HepG2 (cell line): ENCODE measurements around the gene C20orf204. TPM values are rescaled to one million over a fixed set of nuclear protein-coding genes. Genes with fewer than 3 reads are reported as not detected.
A peak's percentile ranks its signal among the peaks of the same experiment; 100 is the strongest.

Source experiments
- CEBPB ChIP-seq: IDR thresholded peaks from 2 replicates; pipeline ENCODE4 v1.6.1; 2011; ENCODE audit warnings: low read depth, low read length, improper control_type of control experiment, borderline replicate concordance
- EHMT2 ChIP-seq: fragments of 200-600 bp; sonication (generic); IDR thresholded peaks from 2 replicates; pipeline ENCODE4 v1.7.0; 2017; ENCODE audit warnings: antibody characterized with exemption, low read depth, low read length, borderline replicate concordance
- ESRRA ChIP-seq: sonication (generic); formaldehyde crosslinking; IDR thresholded peaks from 2 replicates; pipeline ENCODE4 v1.5.1; 2020; ENCODE audit warnings: mild to moderate bottlenecking, low read depth, missing genetic modification reagents
- FOXJ3 ChIP-seq: sonication (generic); formaldehyde crosslinking; IDR thresholded peaks from 2 replicates; pipeline ENCODE4 v1.4.0; 2020; ENCODE audit warnings: missing genetic modification reagents, mild to moderate bottlenecking, borderline replicate concordance
- FOXP4 ChIP-seq: sonication (generic); formaldehyde crosslinking; IDR thresholded peaks from 2 replicates; pipeline ENCODE4 v1.4.0; 2020; ENCODE audit warnings: missing genetic modification reagents
- ISL2 ChIP-seq: sonication (generic); formaldehyde crosslinking; IDR thresholded peaks from 2 replicates; pipeline ENCODE4 v1.5.0; 2020; ENCODE audit warnings: missing genetic modification reagents
- NR2F6 ChIP-seq, 2 experiments: IDR thresholded peaks; 2 replicates each; pipeline ENCODE4 v1.6.1; 2016; ENCODE audit warnings: antibody characterized with exemption in 1 of 2, mild to moderate bottlenecking in 1 of 2
- RBAK ChIP-seq: sonication (generic); formaldehyde crosslinking; IDR thresholded peaks from 2 replicates; pipeline ENCODE4 v1.5.1; 2020; ENCODE audit warnings: mild to moderate bottlenecking, missing genetic modification reagents
- TMF1 ChIP-seq: sonication (generic); formaldehyde crosslinking; IDR thresholded peaks from 2 replicates; pipeline ENCODE4 v1.8.1; 2022; ENCODE audit warnings: low read depth, missing genetic modification reagents
- ZBTB14 ChIP-seq: sonication (generic); formaldehyde crosslinking; IDR thresholded peaks from 2 replicates; pipeline ENCODE4 v1.4.0; 2020; ENCODE audit warnings: missing genetic modification reagents
- ZNF138 ChIP-seq: sonication (generic); formaldehyde crosslinking; IDR thresholded peaks from 2 replicates; pipeline ENCODE4 v1.5.0; 2020; ENCODE audit warnings: mild to moderate bottlenecking, low read depth, missing genetic modification reagents
- ZNF263 ChIP-seq: sonication (generic); formaldehyde crosslinking; IDR thresholded peaks from 2 replicates; pipeline ENCODE4 v1.4.0; 2020; ENCODE audit warnings: missing genetic modification reagents
- ZNF317 ChIP-seq: sonication (generic); formaldehyde crosslinking; IDR thresholded peaks from 2 replicates; pipeline ENCODE4 v1.5.0; 2020; ENCODE audit warnings: mild to moderate bottlenecking, missing genetic modification reagents
- ZNF546 ChIP-seq: sonication (generic); formaldehyde crosslinking; conservative IDR thresholded peaks from 2 replicates; pipeline ENCODE4 v1.8.1; 2023; ENCODE audit warnings: mild to moderate bottlenecking, missing genetic modification reagents
- ZNF550 ChIP-seq: sonication (generic); formaldehyde crosslinking; IDR thresholded peaks from 2 replicates; pipeline ENCODE4 v1.4.0; 2020; ENCODE audit warnings: mild to moderate bottlenecking, missing genetic modification reagents, borderline replicate concordance
- ZNF556 ChIP-seq: sonication (generic); formaldehyde crosslinking; IDR thresholded peaks from 2 replicates; pipeline ENCODE4 v1.4.0; 2020; ENCODE audit warnings: mild to moderate bottlenecking, missing genetic modification reagents, borderline replicate concordance
- ZNF644 ChIP-seq: IDR thresholded peaks from 2 replicates; pipeline ENCODE4 v1.6.1; 2016; ENCODE audit warnings: low read depth
- ZNF746 ChIP-seq: sonication (generic); formaldehyde crosslinking; IDR thresholded peaks from 2 replicates; pipeline ENCODE4 v1.8.0; 2022; ENCODE audit warnings: mild to moderate bottlenecking, missing genetic modification reagents
- polyA plus RNA-seq, 8 experiments: library from polyadenylated mRNA; depleted of rRNA in 3 of 8; stranded (reverse) in 7 of 8; unstranded in 1 of 8; fragments of >200 nt; fragmentation: Illumina TruSeq in 4 of 8; extraction: Trizol in 4 of 8; gene quantifications; 2 replicates each; pipeline versions ENCODE4 v1.2.1 to v1.2.3, GENCODE V29; 2011 to 2016; ENCODE audit warnings: low read depth in 4 of 8, missing spikeins in 1 of 8, mixed read lengths in 1 of 8; ENCODE audit not compliant: insufficient read depth in 1 of 8
- total RNA-seq, 5 experiments: library from RNA; depleted of rRNA; stranded (reverse); fragments of >200 nt; fragmentation: Illumina TruSeq; extraction: Trizol; gene quantifications; 2 replicates each; pipeline ENCODE4 v1.2.3, GENCODE V29; 2016; ENCODE audit warnings: low read depth in 1 of 5
- TF ChIP-seq, protein P1 (sequence below): sonication (generic); formaldehyde crosslinking; IDR thresholded peaks from 2 replicates; pipeline ENCODE4 v1.5.0; 2020; ENCODE audit warnings: mild to moderate bottlenecking, missing genetic modification reagents
- TF ChIP-seq, protein P2 (sequence below): sonication (generic); formaldehyde crosslinking; conservative IDR thresholded peaks from 2 replicates; pipeline ENCODE4 v1.8.0; 2022; ENCODE audit warnings: missing genetic modification reagents
- TF ChIP-seq, protein P3 (sequence below): sonication (generic); formaldehyde crosslinking; IDR thresholded peaks from 2 replicates; pipeline ENCODE4 v1.5.0; 2020; ENCODE audit warnings: missing genetic modification reagents

The C20orf204 gene
- total and polyA plus RNA-seq, 2 of the 13 experiments (the other 11 are each of a cell fraction or from before 2014, with no cell fraction given), result 22.1 to 80.0 TPM

- TF ChIP-seq, protein P1, sequence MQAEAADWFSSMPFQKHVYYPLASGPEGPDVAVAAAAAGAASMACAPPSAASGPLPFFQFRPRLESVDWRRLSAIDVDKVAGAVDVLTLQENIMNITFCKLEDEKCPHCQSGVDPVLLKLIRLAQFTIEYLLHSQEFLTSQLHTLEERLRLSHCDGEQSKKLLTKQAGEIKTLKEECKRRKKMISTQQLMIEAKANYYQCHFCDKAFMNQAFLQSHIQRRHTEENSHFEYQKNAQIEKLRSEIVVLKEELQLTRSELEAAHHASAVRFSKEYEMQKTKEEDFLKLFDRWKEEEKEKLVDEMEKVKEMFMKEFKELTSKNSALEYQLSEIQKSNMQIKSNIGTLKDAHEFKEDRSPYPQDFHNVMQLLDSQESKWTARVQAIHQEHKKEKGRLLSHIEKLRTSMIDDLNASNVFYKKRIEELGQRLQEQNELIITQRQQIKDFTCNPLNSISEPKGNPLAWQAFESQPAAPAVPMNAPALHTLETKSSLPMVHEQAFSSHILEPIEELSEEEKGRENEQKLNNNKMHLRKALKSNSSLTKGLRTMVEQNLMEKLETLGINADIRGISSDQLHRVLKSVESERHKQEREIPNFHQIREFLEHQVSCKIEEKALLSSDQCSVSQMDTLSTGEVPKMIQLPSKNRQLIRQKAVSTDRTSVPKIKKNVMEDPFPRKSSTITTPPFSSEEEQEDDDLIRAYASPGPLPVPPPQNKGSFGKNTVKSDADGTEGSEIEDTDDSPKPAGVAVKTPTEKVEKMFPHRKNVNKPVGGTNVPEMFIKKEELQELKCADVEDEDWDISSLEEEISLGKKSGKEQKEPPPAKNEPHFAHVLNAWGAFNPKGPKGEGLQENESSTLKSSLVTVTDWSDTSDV, result peak; percentile 77; the same call in 1 of the 2 replicates
- no peak for TF ChIP-seq ZNF644 (CRISPR knock-in tag)
- TF ChIP-seq ISL2 (CRISPR knock-in tag), result peak; percentile 45
- no peak for TF ChIP-seq ZNF550 (CRISPR knock-in tag)
- TF ChIP-seq ZBTB14, result no peak
- TF ChIP-seq ZNF546 (CRISPR knock-in tag), result no peak; the same call in 1 of the 2 replicates
- TF ChIP-seq FOXP4 (CRISPR knock-in tag), result no peak; the same call in 1 of the 2 replicates
- TF ChIP-seq, protein P2, sequence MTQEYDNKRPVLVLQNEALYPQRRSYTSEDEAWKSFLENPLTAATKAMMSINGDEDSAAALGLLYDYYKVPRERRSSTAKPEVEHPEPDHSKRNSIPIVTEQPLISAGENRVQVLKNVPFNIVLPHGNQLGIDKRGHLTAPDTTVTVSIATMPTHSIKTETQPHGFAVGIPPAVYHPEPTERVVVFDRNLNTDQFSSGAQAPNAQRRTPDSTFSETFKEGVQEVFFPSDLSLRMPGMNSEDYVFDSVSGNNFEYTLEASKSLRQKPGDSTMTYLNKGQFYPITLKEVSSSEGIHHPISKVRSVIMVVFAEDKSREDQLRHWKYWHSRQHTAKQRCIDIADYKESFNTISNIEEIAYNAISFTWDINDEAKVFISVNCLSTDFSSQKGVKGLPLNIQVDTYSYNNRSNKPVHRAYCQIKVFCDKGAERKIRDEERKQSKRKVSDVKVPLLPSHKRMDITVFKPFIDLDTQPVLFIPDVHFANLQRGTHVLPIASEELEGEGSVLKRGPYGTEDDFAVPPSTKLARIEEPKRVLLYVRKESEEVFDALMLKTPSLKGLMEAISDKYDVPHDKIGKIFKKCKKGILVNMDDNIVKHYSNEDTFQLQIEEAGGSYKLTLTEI (CRISPR knock-in tag), result no peak
- no peak for TF ChIP-seq ZNF317 (CRISPR knock-in tag)
- TF ChIP-seq RBAK, result no peak
- 0 out of 2 replicates have a peak, but pooled peaks have one; percentile 16 for TF ChIP-seq ZNF138
- TF ChIP-seq ZNF263 (CRISPR knock-in tag), result peak; percentile 69; the same call in 1 of the 2 replicates
- no peak for TF ChIP-seq ESRRA
- TF ChIP-seq EHMT2, result no peak
- no peak for TF ChIP-seq FOXJ3 (CRISPR knock-in tag)
- TF ChIP-seq ZNF746 (CRISPR knock-in tag), result no peak
- TF ChIP-seq TMF1 (CRISPR knock-in tag), result peak; percentile 82; the same call in 1 of the 2 replicates
- no peak for TF ChIP-seq NR2F6 (IDR thresholded peaks at IDR 0.05)
- TF ChIP-seq NR2F6 (CRISPR knock-in tag; IDR thresholded peaks at IDR 0.05), result no peak; the same call in 1 of the 2 replicates
- TF ChIP-seq CEBPB, result peak; percentile 94; the same call in 1 of the 2 replicates
- TF ChIP-seq, protein P3, sequence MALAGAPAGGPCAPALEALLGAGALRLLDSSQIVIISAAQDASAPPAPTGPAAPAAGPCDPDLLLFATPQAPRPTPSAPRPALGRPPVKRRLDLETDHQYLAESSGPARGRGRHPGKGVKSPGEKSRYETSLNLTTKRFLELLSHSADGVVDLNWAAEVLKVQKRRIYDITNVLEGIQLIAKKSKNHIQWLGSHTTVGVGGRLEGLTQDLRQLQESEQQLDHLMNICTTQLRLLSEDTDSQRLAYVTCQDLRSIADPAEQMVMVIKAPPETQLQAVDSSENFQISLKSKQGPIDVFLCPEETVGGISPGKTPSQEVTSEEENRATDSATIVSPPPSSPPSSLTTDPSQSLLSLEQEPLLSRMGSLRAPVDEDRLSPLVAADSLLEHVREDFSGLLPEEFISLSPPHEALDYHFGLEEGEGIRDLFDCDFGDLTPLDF (CRISPR knock-in tag), result no peak
- TF ChIP-seq ZNF556, result peak; percentile 71
These were observed 5.2 kb downstream of the C20orf204 start (continued) for GRCh38 chr20:64041040-64041780.
